ENCODE results near the gene SLC46A2. TPM values are rescaled to one million over a fixed set of nuclear protein-coding genes. Genes with fewer than 3 reads are reported as not detected.

The SLC46A2 gene
- total RNA-seq, 1 donor from 2014 or later, result not detected

GRCh38 chr9:112863214-112863613 is 27.5 kb downstream of the SLC46A2 start:
- Mint-ChIP-seq H3K27ac (ENCODE audit: unreplicated experiment) (no peak overlapping the region), H3K9me3 (ENCODE audit: unreplicated experiment) (no peaks in the 10 kb centered on the region), H3K27me3 (ENCODE audit: unreplicated experiment) (peaks cover 1% of the 10 kb centered on the region), H3K36me3 (ENCODE audit: low read depth, unreplicated experiment) (peaks cover 7% of the 10 kb centered on the region), H3K4me3 (ENCODE audit: unreplicated experiment) (no peak overlapping the region), H3K4me1 (ENCODE audit: unreplicated experiment) (peaks cover 6% of the 10 kb centered on the region)
- no peak for DNase-seq (ENCODE audit: low spot score)
- no peak for TF ChIP-seq CTCF (IDR thresholded peaks at IDR 0.05; ENCODE audit: unreplicated experiment)

DNA sequence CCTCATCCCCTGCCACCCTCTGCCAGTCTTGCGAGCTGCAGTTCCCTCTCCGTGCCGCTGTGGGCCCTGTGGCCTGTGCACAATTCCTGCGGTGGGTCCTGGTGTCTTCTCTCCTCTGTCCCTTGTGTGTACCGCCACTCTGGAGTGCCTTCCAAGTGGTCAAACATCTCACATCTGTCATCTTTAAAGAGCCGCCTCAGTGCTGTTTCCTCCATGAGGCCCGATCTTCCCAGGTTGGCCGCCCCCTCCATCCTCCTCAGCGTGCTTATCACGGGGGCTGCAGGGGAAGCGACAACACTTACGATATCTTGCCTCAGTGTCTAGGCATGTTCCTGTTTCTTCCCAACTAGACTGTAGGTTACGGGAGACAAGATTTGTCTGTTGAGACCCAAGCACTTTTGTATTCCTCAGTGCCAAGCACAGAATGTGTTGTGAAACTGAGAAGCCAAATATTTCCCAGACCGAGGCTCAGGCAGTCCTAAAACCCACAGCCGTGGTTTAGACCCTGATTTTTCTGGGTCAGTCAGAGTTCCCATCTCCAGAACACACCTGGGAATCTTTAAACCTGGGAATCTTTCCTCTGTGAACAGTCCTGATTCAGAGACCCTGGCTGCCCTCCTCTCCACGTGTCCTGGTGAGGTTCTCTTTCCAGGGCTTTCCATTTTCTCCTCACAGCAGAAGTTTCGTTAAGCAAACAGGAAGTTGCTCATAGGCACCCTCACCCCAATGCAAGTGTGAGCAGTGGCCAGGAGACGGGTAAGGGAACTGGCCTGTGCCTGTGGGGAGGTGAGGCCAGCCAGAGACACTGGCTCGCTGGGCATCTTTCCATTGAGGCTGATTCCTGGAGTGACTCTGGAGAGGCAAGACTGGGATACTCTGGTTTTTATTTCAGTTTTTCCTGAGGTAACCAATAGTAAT is 28.8 kb downstream of the SLC46A2 start:
- H3K4me3 Mint-ChIP-seq (ENCODE audit: unreplicated experiment), result no peak overlapping the region
- DNase-seq (ENCODE audit: low spot score), result no peak

DNA sequence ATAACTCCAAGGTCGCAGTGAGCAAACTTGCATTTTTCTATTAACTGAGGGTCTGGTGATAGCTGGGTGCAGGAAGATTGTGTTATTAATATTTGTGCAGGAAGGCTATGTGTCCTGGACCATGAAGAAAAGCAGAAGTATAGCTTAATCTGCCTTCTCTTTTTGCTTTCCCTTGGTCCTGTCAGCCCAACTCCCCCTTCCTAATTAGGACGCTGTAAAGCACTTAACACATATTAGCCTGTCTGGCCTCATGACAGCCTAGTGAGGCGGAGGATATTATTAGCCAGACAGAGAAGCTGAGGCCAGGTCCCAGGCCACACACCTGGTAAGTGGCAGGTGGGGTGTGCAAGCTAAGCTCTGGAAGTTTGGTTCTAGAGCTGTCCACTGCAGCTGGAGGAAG is 29.5 kb downstream of the SLC46A2 start:
- no peak overlapping the region for H3K4me3 Mint-ChIP-seq (ENCODE audit: unreplicated experiment)
- H3K27ac Mint-ChIP-seq (ENCODE audit: unreplicated experiment), result no peak overlapping the region
- H3K9me3 Mint-ChIP-seq (ENCODE audit: unreplicated experiment), result no peaks in the 10 kb centered on the region

More for the DNA sequence above, 28.8 kb downstream of the SLC46A2 start:
- Mint-ChIP-seq H3K27me3 (ENCODE audit: unreplicated experiment) (no peaks in the 10 kb centered on the region), H3K36me3 (ENCODE audit: low read depth, unreplicated experiment) (peaks cover 3% of the 10 kb centered on the region), H3K4me1 (ENCODE audit: unreplicated experiment) (peaks cover 6% of the 10 kb centered on the region), H3K9me3 (ENCODE audit: unreplicated experiment) (no peaks in the 10 kb centered on the region), H3K27ac (ENCODE audit: unreplicated experiment) (no peak overlapping the region)
- TF ChIP-seq CTCF (IDR thresholded peaks at IDR 0.05; ENCODE audit: unreplicated experiment), result no peak

GRCh38 chr9:112860451-112860850 is 30.2 kb downstream of the SLC46A2 start:
- no peak for TF ChIP-seq CTCF (IDR thresholded peaks at IDR 0.05; ENCODE audit: unreplicated experiment)
- Mint-ChIP-seq H3K9me3 (ENCODE audit: unreplicated experiment) (no peaks in the 10 kb centered on the region), H3K4me3 (ENCODE audit: unreplicated experiment) (no peak overlapping the region), H3K4me1 (ENCODE audit: unreplicated experiment) (peaks cover 6% of the 10 kb centered on the region), H3K36me3 (ENCODE audit: low read depth, unreplicated experiment) (no peaks in the 10 kb centered on the region), H3K27ac (ENCODE audit: unreplicated experiment) (no peak overlapping the region), H3K27me3 (ENCODE audit: unreplicated experiment) (peaks cover under 1% of the 10 kb centered on the region)
- DNase-seq (ENCODE audit: low spot score), result no peak

More for the DNA sequence above, 29.5 kb downstream of the SLC46A2 start:
- DNase-seq (ENCODE audit: low spot score), result no peak
- no peaks in the 10 kb centered on the region for H3K27me3 Mint-ChIP-seq (ENCODE audit: unreplicated experiment)
- no peak for TF ChIP-seq CTCF (IDR thresholded peaks at IDR 0.05; ENCODE audit: unreplicated experiment)
- H3K36me3 Mint-ChIP-seq (ENCODE audit: low read depth, unreplicated experiment), result peaks cover 3% of the 10 kb centered on the region
- peaks cover 6% of the 10 kb centered on the region for H3K4me1 Mint-ChIP-seq (ENCODE audit: unreplicated experiment)

DNA sequence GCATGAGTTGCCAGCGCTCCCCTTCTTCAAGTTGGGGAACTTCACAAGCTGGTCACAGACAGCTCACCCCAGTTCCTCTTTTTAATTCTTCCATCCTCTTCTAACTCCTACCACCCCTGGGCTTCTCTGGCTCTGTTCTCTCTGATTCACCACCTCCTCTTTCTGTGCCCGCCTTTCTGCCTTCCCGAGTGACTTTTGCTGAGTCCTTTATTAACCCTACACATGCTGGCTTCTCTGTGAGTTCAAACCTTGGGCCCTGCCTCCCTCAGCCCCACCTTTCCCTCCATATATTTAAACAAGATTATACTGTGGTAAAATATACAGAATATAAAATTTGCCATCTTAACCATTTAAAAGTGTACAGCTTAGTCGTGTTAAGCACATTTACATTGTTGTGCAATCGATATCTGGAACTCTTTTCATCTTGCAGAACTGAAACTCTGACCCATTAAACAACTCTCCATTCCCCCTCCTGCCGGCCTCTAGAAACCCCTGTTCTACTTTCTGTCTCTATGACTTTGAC is 32.0 kb downstream of the SLC46A2 start:
- H3K27me3 Mint-ChIP-seq (ENCODE audit: unreplicated experiment), result peaks cover 6% of the 10 kb centered on the region
- H3K9me3 Mint-ChIP-seq (ENCODE audit: unreplicated experiment), result no peaks in the 10 kb centered on the region
- DNase-seq (ENCODE audit: low spot score), result no peak
- H3K36me3 Mint-ChIP-seq (ENCODE audit: low read depth, unreplicated experiment), result no peaks in the 10 kb centered on the region
- H3K4me1 Mint-ChIP-seq (ENCODE audit: unreplicated experiment), result peaks cover 6% of the 10 kb centered on the region
- no peak overlapping the region for H3K4me3 Mint-ChIP-seq (ENCODE audit: unreplicated experiment)
- no peak for TF ChIP-seq CTCF (IDR thresholded peaks at IDR 0.05; ENCODE audit: unreplicated experiment)
- no peak overlapping the region for H3K27ac Mint-ChIP-seq (ENCODE audit: unreplicated experiment)
